Psoas muscle (tissue), 8 donors: ENCODE data around the gene RP2. TPM values are rescaled to one million over a fixed set of nuclear protein-coding genes. Genes with fewer than 3 reads are reported as not detected.

ENCODE experiments used
- ATAC-seq, 4 donors: fragments of 200-7000 bp; cut with Tn5 transposase; one replicate each; pipeline ENCODE4 v1.9.1; 2020; ENCODE audit warnings: moderate library complexity in 3 of 4, mild to moderate bottlenecking in 2 of 4
- DNase-seq, 2 donors: peaks; one replicate each; pipeline ENCODE4 v3.0.0-alpha.2; 2020
- H3K27ac ChIP-seq: fragments of 200-600 bp; one replicate; pipeline ENCODE4 v1.8.0; 2022
- H3K27me3 ChIP-seq, 3 donors: fragments of 200-600 bp in 1 of 3; one replicate each; pipeline versions ENCODE4 v1.6.1 to v1.8.0; 2013 to 2022; ENCODE audit warnings: low read length in 2 of 3, mild to moderate bottlenecking in 2 of 3, moderate library complexity in 1 of 3; ENCODE audit not compliant: insufficient read depth in 3 of 3
- H3K36me3 ChIP-seq, 2 donors: fragments of 200-600 bp in 1 of 2; one replicate each; pipeline versions ENCODE4 v1.6.1 to v1.8.0; 2013 to 2022; ENCODE audit warnings: low read depth in 1 of 2, mild to moderate bottlenecking in 1 of 2, moderate library complexity in 1 of 2; ENCODE audit not compliant: insufficient read depth in 1 of 2
- H3K4me1 ChIP-seq: fragments of 200-600 bp; one replicate; pipeline ENCODE4 v1.8.0; 2022
- H3K4me3 ChIP-seq: fragments of 200-600 bp; one replicate; pipeline ENCODE4 v1.8.0; 2022; ENCODE audit warnings: mild to moderate bottlenecking
- H3K9me3 ChIP-seq: fragments of 200-600 bp; one replicate; pipeline ENCODE4 v1.8.0; 2022
- CTCF ChIP-seq: fragments of 200-600 bp; IDR thresholded peaks from one replicate; pipeline ENCODE4 v1.8.0; 2022; ENCODE audit warnings: antibody characterized with exemption
- whole genome bisulfite sequencing, 3 donors: extraction: QIAGEN DNeasy Blood & Tissue Kit; methylation state at CpG; one replicate each; pipeline versions ENCODE4 v1.1.6 to v1.1.7; 2013; 5-methylcytosine and 5-hydroxymethylcytosine counted together
- intact Hi-C, 2 donors: fragments of 100-400 bp; cut with DNase I; formaldehyde crosslinking; loops; one replicate each; pipeline versions ENCODE4 v1.11.0 to v1.14.2; 2022
- polyA plus RNA-seq, 3 donors: library from polyadenylated mRNA; stranded (reverse); fragments of 200-250 nt; gene quantifications; one replicate each; pipeline ENCODE4 v1.2.3, GENCODE V29; 2013
- total RNA-seq, 4 donors: library from RNA; stranded (reverse); fragmentation: NEBNext Ultra II Directional in 2 of 4; extraction: Animal tissue kit (Norgen Biotek cat#: 25700) in 2 of 4; gene quantifications; one replicate each; pipeline versions ENCODE4 v1.2.1 to v1.2.4, GENCODE V29; 2021 to 2023
- donor health status: healthy with polysubstance abuse.
- donor health status: DM: no; HTN: no; CAD: no; lungs with moderate emphysema.
- donor health status: Bipolar disorder and iron deficiency.
- donor health status: healthy.
- donor health status: DM: yes; HTN: yes; CAD: no.
- donor health status: DM: no; HTN: no; CAD: no.
- donor health status: DM: no; HTN: no; CAD: no.
- donor health status: DM: yes; HTN: yes; CAD: no.

RP2 gene
- total and polyA plus RNA-seq, 7 donors: 1.5 to 2.7 (median 2.0) TPM

- Histone ChIP-seq H3K27me3 (peaks cover 0 to 10% (median 0%) of the 10 kb centered on the region in 3 donors), H3K36me3 (no peaks in the 10 kb centered on the region), H3K4me3 (no peak overlapping the region), H3K27ac (no peak overlapping the region), H3K9me3 (no peaks in the 10 kb centered on the region), H3K4me1 (no peaks in the 10 kb centered on the region)
- intact Hi-C loops: loop anchor here in 1 of 2 donors (5.0 kb wide), 2 partner anchors 73 to 182 kb away; partner anchors contain the start of gene RP2
- TF ChIP-seq CTCF: no peak
- ATAC-seq (no peak), DNase-seq (no peak)
- WGBS, 3 donors: 82 to 92% (median 88%) methylated on average over 3 of the region's 3 CpGs
Measured at GRCh38 chrX:46910415-46910814, 73.6 kb downstream of the RP2 start.

- intact Hi-C loops: loop anchor here in 1 of 2 donors (5.0 kb wide), 2 partner anchors 75 to 180 kb away; partner anchors contain the start of gene RP2
- DNase-seq: peak; percentile 67 to 71
- peak; percentile 69 to 91 (median 88) for ATAC-seq
- Histone ChIP-seq H3K27me3 (peaks cover 0 to 23% (median 0%) of the 10 kb centered on the region in 3 donors), H3K27ac (peak within 1 kb of the TSS; percentile 50), H3K4me1 (no peaks in the 10 kb centered on the region), H3K36me3 (no peaks in the 10 kb centered on the region), H3K4me3 (peak within 1 kb of the TSS; percentile 70), H3K9me3 (no peaks in the 10 kb centered on the region)
- WGBS, 3 donors: 1 to 42% (median 1%) methylated on average over 11 to 57 of the region's 64 CpGs
- no peak for TF ChIP-seq CTCF
Measured at GRCh38 chrX:46912098-46912602, 75.3 kb downstream of the RP2 start, which contains the start of gene JADE3. Gene JADE3, plus strand, starts transcription at chrX:46912421. Its CDS starts 72,474 bp downstream, at chrX:46984895.

- Histone ChIP-seq H3K27ac (peak overlapping the region; percentile 50), H3K9me3 (no peaks in the 10 kb centered on the region), H3K36me3 (no peaks in the 10 kb centered on the region), H3K4me1 (no peaks in the 10 kb centered on the region), H3K27me3 (peaks cover 0 to 23% (median 0%) of the 10 kb centered on the region in 3 donors), H3K4me3 (peak overlapping the region; percentile 70)
- DNase-seq (peak; percentile 37 to 53), ATAC-seq (peak; percentile 50 to 72 (median 60))
- intact Hi-C loops: loop anchor here in 1 of 2 donors (5.0 kb wide), 2 partner anchors 76 to 179 kb away; partner anchors contain the start of gene RP2
- 0 to 39% (median 0%) methylated on average over 15 to 87 of the region's 109 CpGs for WGBS, 3 donors
- peak; percentile 35 for TF ChIP-seq CTCF
Measured at GRCh38 chrX:46912603-46913491, 76.0 kb downstream of the RP2 start.

GRCh38 chrX:46913667-46914066, 76.8 kb downstream of the RP2 start:
- no peaks in the 10 kb centered on the region for H3K9me3 ChIP-seq
- 3 to 35% (median 5%) methylated on average over 14 of the region's 14 CpGs for WGBS, 3 donors
- H3K27ac ChIP-seq: no peak overlapping the region
- peak in 1 of 4 donors; percentile 55 for ATAC-seq
- H3K27me3 ChIP-seq: peaks cover 0 to 23% (median 0%) of the 10 kb centered on the region in 3 donors
- no peaks in the 10 kb centered on the region for H3K4me1 ChIP-seq
- no peak for DNase-seq
- peak overlapping the region; percentile 70 for H3K4me3 ChIP-seq
- no peaks in the 10 kb centered on the region for H3K36me3 ChIP-seq
- intact Hi-C loops: loop anchor here in 1 of 2 donors (5.0 kb wide), 2 partner anchors 76 to 179 kb away; partner anchors contain the start of gene RP2
- no peak for TF ChIP-seq CTCF
